OCI-LY7 (cell line): ENCODE results near the gene SLC34A2.

Experiments used
- CTCF ChIP-seq: fragments of 200-600 bp; sonication (generic); conservative IDR thresholded peaks from 2 replicates; pipeline ENCODE4 v1.5.1; 2014; ENCODE audit warnings: mild to moderate bottlenecking, antibody characterized with exemption, low read length, moderate library complexity, mixed read lengths
- EZH2phosphoT487 ChIP-seq: fragments of 200-600 bp; sonication (generic); IDR thresholded peaks from 2 replicates; pipeline ENCODE4 v1.6.1; 2018; ENCODE audit warnings: low read depth, borderline replicate concordance, mild to moderate bottlenecking, mixed run types, antibody characterized with exemption, low read length, moderate library complexity, mixed read lengths

- TF ChIP-seq CTCF, result no peak
- TF ChIP-seq EZH2phosphoT487, result no peak
Measured at GRCh38 chr4:25608644-25609043, 47.0 kb upstream of the SLC34A2 start.
